Posterior cingulate gyrus (tissue), 11 donors: Measurements from ENCODE around the gene GAL3ST3.
A peak's percentile ranks its signal among the peaks of the same experiment; 100 is the strongest.

Source experiments
- DNase-seq, 10 donors: peaks; one replicate each; pipeline versions ENCODE4 v3.0.0 to v3.0.0-alpha.2; 2020 to 2021; ENCODE audit warnings: mixed read lengths in 3 of 10
- intact Hi-C: fragments of 100-400 bp; cut with DNase I; formaldehyde crosslinking; loops from one replicate; pipeline ENCODE4 v1.15.1; 2023

Gene GAL3ST3

DNA sequence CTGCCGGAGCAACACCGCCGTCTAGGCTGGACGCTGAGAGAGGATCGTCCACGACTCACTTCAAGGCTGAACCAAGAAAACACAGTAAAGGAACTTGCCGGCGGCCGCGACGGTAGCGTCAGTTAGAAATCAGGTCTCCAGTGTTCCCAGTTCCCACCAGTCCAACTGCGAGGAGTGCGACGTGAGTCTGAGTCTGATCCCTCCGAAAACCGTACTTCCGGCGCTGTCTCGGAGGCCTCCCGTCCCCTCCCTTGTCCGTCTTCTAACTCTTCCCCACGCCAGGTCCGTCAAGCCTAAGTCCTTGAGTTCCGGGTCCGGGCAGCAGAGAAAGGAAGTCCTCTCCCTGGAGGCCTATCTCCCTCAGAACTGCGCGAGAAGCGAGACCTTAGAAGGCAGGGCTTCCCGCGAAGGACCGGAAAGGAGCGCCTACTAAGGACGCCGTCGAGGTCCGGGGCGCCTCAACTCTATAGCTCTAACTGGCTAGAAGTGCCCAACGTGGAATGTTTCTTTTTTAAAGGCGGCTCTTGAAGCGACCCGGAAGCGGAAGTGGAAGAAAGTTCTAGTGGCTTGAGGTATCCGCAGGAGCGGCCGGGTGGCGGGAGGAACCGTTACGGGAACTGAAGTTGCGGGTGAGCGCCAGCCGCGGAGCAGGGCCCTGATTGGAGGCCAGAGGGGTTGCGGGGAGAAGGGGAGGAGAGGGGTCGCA, 46.9 kb downstream of the GAL3ST3 start, which contains the start of the genes BANF1 and EIF1AD:
BANF1 (plus strand) TSS at position 562 of the 706 bp plus-strand sequence. CDS start 748 bp downstream, outside the sequence.
EIF1AD (minus strand) TSS at position 216 of the 706 bp plus-strand sequence. CDS start 1,768 bp downstream, outside the sequence.
- intact Hi-C loops, result loop anchor here (1.0 to 5.0 kb wide), 3 partner anchors 41 to 290 kb away; partner anchors contain the start of genes GAL3ST3, KAT5 and SART1
- DNase-seq, result peak; percentile 88 to 98 (median 92)

DNA sequence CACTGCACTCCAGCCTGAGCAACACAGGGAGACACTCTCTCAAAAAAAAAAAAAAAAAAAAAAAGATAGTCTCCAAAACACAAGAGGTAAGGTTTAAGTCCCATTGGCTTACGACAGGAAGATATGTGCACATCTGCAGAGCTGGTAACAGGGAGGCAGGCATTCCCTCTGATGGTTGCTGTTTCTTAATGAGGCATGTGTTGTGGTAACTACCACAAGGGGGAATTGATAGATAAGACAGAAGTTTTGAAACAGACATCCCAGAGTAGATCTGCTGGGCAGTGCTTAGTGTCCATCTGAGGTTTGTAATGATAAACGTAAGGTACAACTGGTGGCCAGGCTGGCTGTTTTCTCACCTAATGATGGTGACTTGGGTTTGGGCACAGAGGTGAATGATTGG, 51.7 kb downstream of the GAL3ST3 start:
- intact Hi-C loops, result no loop called here
- no peak for DNase-seq

DNA sequence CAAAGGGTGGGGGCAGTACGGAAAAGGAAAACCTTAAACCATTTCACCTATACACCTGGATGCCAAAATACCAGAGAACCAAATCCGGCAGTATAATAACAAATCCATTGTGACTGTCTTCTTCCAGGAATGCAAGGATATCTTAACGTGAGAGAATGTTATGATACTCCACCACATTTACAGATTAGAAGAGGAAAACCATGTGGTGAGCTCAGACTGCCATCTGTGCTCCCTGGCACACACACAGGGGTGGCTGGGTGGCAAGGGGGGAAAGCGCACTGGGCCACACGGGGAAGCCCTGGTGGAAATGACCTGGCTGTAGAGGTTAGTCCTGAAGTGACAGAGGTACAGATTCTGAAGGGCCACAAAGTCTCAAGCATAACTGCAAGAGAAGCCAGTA, 56.9 kb downstream of the GAL3ST3 start:
- intact Hi-C loops, result no loop called here
- DNase-seq, result peak in 2 of 10 donors; percentile 9 to 11
